K562 (cell line): ENCODE data around the gene RNF103. TPM values are rescaled to one million over a fixed set of nuclear protein-coding genes. Genes with fewer than 3 reads are reported as not detected.

Experiments used
- ATF3 ChIP-seq, 2 experiments: fragments of 450-650 bp in 1 of 2; sonication (generic) in 1 of 2; formaldehyde crosslinking in 1 of 2; IDR thresholded peaks in 1 of 2; conservative IDR thresholded peaks in 1 of 2; 2 replicates each; pipeline versions ENCODE4 v1.6.1 to v1.8.1; 2016 to 2023; ENCODE audit warnings: mild to moderate bottlenecking in 2 of 2, moderate library complexity in 2 of 2, inconsistent platforms in 1 of 2, missing genetic modification reagents in 1 of 2
- CREM ChIP-seq: IDR thresholded peaks from 2 replicates; pipeline ENCODE4 v1.6.1; 2014; ENCODE audit warnings: antibody characterized with exemption, low read depth
- NFE2 ChIP-seq: IDR thresholded peaks from 2 replicates; pipeline ENCODE4 v1.6.1; 2014; ENCODE audit warnings: antibody characterized with exemption, low read depth
- PCBP1 ChIP-seq: fragments of 200-400 bp; formaldehyde crosslinking; IDR thresholded peaks from 2 replicates; pipeline ENCODE4 v1.6.1; 2018; ENCODE audit warnings: mild to moderate bottlenecking, low read depth, low read length; ENCODE audit not compliant: poor library complexity, severe bottlenecking
- PTTG1 ChIP-seq: fragments of 450-650 bp; IDR thresholded peaks from 2 replicates; pipeline ENCODE4 v1.6.1; 2016; ENCODE audit warnings: low read depth, mild to moderate bottlenecking, missing genetic modification characterization, missing compliant biosample characterization
- SIN3A ChIP-seq, 2 experiments: fragments of 150-350 bp in 1 of 2; IDR thresholded peaks; 2 replicates each; pipeline ENCODE4 v1.6.1; 2011 to 2016; ENCODE audit warnings: borderline replicate concordance in 2 of 2, low read depth in 2 of 2, low read length in 2 of 2, mild to moderate bottlenecking in 2 of 2, moderate library complexity in 2 of 2; ENCODE audit not compliant: control insufficient read depth in 1 of 2
- ZNF354B ChIP-seq: fragments of 250-450 bp; sonication (Bioruptor Pico); IDR thresholded peaks from 2 replicates; pipeline ENCODE4 v1.4.0; 2020
- polyA plus RNA-seq, 8 experiments: library from polyadenylated mRNA; depleted of rRNA in 4 of 8; stranded (reverse) in 5 of 8; unstranded in 3 of 8; fragments of >200 nt; fragmentation: Nextera tagmentation in 2 of 8; fragmentation: Illumina TruSeq in 1 of 8; extraction: Ambion mirVana in 2 of 8; extraction: Trizol in 1 of 8; gene quantifications; 2 replicates each; pipeline versions ENCODE4 v1.2.1 to v1.2.3, GENCODE V29; 2011 to 2014; ENCODE audit warnings: inconsistent platforms in 1 of 8, missing spikeins in 1 of 8
- total RNA-seq, 7 experiments: library from RNA; depleted of rRNA in 6 of 7; stranded (reverse); fragments of >200 nt in 6 of 7; fragmentation: Illumina TruSeq in 2 of 7; extraction: Trizol in 2 of 7; gene quantifications; 2 replicates each; pipeline versions ENCODE4 v1.2.1 to v1.2.3, GENCODE V29; 2011 to 2021; ENCODE audit warnings: low replicate concordance in 1 of 7
- TF ChIP-seq, protein P1 (sequence below): fragments of 250-450 bp; sonication (Bioruptor Pico); IDR thresholded peaks from 2 replicates; pipeline ENCODE4 v1.9.0; 2021; ENCODE audit warnings: mild to moderate bottlenecking, inconsistent platforms
- TF ChIP-seq, protein P2 (sequence below), 2 experiments: fragments of 450-650 bp in 1 of 2; sonication (generic) in 1 of 2; formaldehyde crosslinking in 1 of 2; IDR thresholded peaks; 2 replicates each; pipeline versions ENCODE4 v1.7.1 to v1.9.0; 2016 to 2022; ENCODE audit warnings: inconsistent platforms in 1 of 2, mild to moderate bottlenecking in 1 of 2, missing genetic modification reagents in 1 of 2

RNF103 gene
- total and polyA plus RNA-seq, 9 of the 15 experiments (the other 6 are each of a cell fraction or from before 2014, with no cell fraction given), result 1.2 to 6.8 (median 4.6) TPM

- peak; percentile 100 for TF ChIP-seq ATF3 (IDR thresholded peaks at IDR 0.05)
- peak; percentile 88 for TF ChIP-seq ATF3 (CRISPR knock-in tag; conservative IDR thresholded peaks at IDR 0.05)
- peak; percentile 45 for TF ChIP-seq PCBP1
- peak; percentile 95 for TF ChIP-seq CREM
- TF ChIP-seq SIN3A (IDR thresholded peaks at IDR 0.05; ENCODE audit: borderline replicate concordance in 2 of 2, control insufficient read depth in 1 of 2, low read depth in 2 of 2, low read length in 2 of 2), result peak; percentile 17; a peak in 1 of 4 replicates
- TF ChIP-seq, protein P1, sequence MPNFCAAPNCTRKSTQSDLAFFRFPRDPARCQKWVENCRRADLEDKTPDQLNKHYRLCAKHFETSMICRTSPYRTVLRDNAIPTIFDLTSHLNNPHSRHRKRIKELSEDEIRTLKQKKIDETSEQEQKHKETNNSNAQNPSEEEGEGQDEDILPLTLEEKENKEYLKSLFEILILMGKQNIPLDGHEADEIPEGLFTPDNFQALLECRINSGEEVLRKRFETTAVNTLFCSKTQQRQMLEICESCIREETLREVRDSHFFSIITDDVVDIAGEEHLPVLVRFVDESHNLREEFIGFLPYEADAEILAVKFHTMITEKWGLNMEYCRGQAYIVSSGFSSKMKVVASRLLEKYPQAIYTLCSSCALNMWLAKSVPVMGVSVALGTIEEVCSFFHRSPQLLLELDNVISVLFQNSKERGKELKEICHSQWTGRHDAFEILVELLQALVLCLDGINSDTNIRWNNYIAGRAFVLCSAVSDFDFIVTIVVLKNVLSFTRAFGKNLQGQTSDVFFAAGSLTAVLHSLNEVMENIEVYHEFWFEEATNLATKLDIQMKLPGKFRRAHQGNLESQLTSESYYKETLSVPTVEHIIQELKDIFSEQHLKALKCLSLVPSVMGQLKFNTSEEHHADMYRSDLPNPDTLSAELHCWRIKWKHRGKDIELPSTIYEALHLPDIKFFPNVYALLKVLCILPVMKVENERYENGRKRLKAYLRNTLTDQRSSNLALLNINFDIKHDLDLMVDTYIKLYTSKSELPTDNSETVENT (CRISPR knock-in tag), result 0 out of 2 replicates have a peak, but pooled peaks have one; percentile 14
- no peak for TF ChIP-seq PTTG1 (tag)
- TF ChIP-seq ZNF354B (CRISPR knock-in tag), result 0 out of 2 replicates have a peak, but pooled peaks have one; percentile 36
- TF ChIP-seq NFE2, result peak; percentile 82
- TF ChIP-seq, protein P2, sequence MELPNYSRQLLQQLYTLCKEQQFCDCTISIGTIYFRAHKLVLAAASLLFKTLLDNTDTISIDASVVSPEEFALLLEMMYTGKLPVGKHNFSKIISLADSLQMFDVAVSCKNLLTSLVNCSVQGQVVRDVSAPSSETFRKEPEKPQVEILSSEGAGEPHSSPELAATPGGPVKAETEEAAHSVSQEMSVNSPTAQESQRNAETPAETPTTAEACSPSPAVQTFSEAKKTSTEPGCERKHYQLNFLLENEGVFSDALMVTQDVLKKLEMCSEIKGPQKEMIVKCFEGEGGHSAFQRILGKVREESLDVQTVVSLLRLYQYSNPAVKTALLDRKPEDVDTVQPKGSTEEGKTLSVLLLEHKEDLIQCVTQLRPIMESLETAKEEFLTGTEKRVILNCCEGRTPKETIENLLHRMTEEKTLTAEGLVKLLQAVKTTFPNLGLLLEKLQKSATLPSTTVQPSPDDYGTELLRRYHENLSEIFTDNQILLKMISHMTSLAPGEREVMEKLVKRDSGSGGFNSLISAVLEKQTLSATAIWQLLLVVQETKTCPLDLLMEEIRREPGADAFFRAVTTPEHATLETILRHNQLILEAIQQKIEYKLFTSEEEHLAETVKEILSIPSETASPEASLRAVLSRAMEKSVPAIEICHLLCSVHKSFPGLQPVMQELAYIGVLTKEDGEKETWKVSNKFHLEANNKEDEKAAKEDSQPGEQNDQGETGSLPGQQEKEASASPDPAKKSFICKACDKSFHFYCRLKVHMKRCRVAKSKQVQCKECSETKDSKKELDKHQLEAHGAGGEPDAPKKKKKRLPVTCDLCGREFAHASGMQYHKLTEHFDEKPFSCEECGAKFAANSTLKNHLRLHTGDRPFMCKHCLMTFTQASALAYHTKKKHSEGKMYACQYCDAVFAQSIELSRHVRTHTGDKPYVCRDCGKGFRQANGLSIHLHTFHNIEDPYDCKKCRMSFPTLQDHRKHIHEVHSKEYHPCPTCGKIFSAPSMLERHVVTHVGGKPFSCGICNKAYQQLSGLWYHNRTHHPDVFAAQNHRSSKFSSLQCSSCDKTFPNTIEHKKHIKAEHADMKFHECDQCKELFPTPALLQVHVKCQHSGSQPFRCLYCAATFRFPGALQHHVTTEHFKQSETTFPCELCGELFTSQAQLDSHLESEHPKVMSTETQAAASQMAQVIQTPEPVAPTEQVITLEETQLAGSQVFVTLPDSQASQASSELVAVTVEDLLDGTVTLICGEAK (IDR thresholded peaks at IDR 0.05), result peak; percentile 82
- TF ChIP-seq, protein P2 (CRISPR knock-in tag; IDR thresholded peaks at IDR 0.05), result no peak
Observed at GRCh38 chr2:86562922-86563649, 60.6 kb downstream of the RNF103 start, which contains the start of gene CHMP3 (continued).
